HG03280 (cell line): ENCODE results near the gene EFNB3.

Source experiments
- ATAC-seq: cut with Tn5 transposase; IDR thresholded peaks from one replicate; pipeline ENCODE4 v1.9.1; 2021; ENCODE audit warnings: mild to moderate bottlenecking, moderate library complexity; ENCODE audit not compliant: unreplicated experiment

EFNB3 gene

GRCh38 chr17:7716901-7717755, 12.1 kb downstream of the EFNB3 start, which contains the start of gene DNAH2:
DNAH2 (plus strand) TSS chr17:7717744; CDS start chr17:7719735, 1,991 bp downstream.
- no peak for ATAC-seq

- ATAC-seq: no peak
Measured at GRCh38 chr17:7717756-7718350, 12.9 kb downstream of the EFNB3 start.

- no peak for ATAC-seq
Measured at GRCh38 chr17:7719661-7720060, 14.7 kb downstream of the EFNB3 start.

GRCh38 chr17:7720125-7720524, 15.1 kb downstream of the EFNB3 start:
- ATAC-seq: no peak

- ATAC-seq: no peak
Measured at GRCh38 chr17:7721612-7722011, 16.6 kb downstream of the EFNB3 start.

- ATAC-seq: no peak
Measured at GRCh38 chr17:7727886-7728285, 22.9 kb downstream of the EFNB3 start.

- ATAC-seq: no peak
Measured at GRCh38 chr17:7729816-7730215, 24.8 kb downstream of the EFNB3 start.

- ATAC-seq: no peak
Measured at GRCh38 chr17:7732981-7733539, 28.1 kb downstream of the EFNB3 start.

GRCh38 chr17:7737601-7738000, 32.6 kb downstream of the EFNB3 start:
- no peak for ATAC-seq

- no peak for ATAC-seq
Measured at GRCh38 chr17:7739746-7740145, 34.7 kb downstream of the EFNB3 start.

- no peak for ATAC-seq
Measured at GRCh38 chr17:7740481-7741001, 35.5 kb downstream of the EFNB3 start.

- ATAC-seq: no peak
Measured at GRCh38 chr17:7742729-7743128, 37.7 kb downstream of the EFNB3 start.

GRCh38 chr17:7744416-7744815, 39.4 kb downstream of the EFNB3 start:
- no peak for ATAC-seq

- no peak for ATAC-seq
Measured at GRCh38 chr17:7745748-7746470, 40.9 kb downstream of the EFNB3 start.

- ATAC-seq: no peak
Measured at GRCh38 chr17:7747635-7748071, 42.7 kb downstream of the EFNB3 start.

GRCh38 chr17:7748076-7748775, 43.2 kb downstream of the EFNB3 start:
- no peak for ATAC-seq

GRCh38 chr17:7750321-7750821, 45.4 kb downstream of the EFNB3 start:
- ATAC-seq: no peak

GRCh38 chr17:7754656-7755055, 49.7 kb downstream of the EFNB3 start:
- ATAC-seq: no peak

- no peak for ATAC-seq
Measured at GRCh38 chr17:7755095-7755890, 50.3 kb downstream of the EFNB3 start.
